Right forelimb (tissue), 1 donor: Measurements from ENCODE around the gene AHRR.
"Not testable (repeated sequence)": the region's sequence is repeated elsewhere in the genome, so short reads cannot be mapped to it uniquely, and the experiment has no call there.

Experiments used
- DNase-seq: peaks from one replicate; pipeline ENCODE4 v3.0.0-alpha.2; 2018

The AHRR gene

DNA sequence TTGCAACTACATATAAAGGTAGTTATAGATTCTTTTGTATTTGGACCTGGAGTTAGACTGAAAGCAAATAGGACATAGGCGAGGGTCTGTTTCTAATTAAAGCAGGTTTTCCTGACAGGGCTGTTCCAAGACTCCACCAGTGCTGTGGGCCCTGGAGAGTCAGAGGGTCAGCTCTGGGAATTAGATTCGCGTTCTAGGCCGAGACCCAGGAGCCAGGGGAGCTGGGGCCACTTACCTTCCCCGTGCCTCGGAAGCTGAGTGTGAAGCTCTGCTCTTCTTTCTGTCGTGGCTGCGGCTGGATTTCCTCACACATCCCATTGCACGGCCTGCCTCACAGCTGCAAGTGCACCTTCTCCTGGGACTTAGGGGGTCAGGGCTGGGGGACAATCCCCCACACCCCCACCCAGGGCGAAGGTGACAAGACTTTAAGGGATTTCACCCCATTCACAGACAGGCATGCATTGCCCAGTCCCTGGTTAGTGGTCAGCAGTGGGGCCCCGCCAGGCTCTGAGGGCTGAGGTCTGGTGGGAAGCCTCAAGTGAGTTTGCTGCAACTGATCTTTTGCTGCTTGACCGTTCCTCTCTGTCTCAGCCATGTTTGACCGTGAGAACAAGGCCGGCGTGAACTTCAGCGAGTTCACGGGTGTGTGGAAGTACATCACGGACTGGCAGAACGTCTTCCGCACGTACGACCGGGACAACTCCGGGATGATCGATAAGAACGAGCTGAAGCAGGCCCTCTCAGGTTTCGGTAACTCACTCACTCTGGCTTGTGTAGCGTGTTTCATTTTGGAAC is 15.3 kb upstream of the AHRR start:
- no peak for DNase-seq

- DNase-seq = no peak
Measured at GRCh38 chr5:307306-307705, 14.2 kb upstream of the AHRR start.

- DNase-seq = no peak
Measured at GRCh38 chr5:307794-308579, 13.5 kb upstream of the AHRR start.

- no peak for DNase-seq
Measured at GRCh38 chr5:308672-309271, 12.7 kb upstream of the AHRR start.

GRCh38 chr5:309831-310230 is 11.7 kb upstream of the AHRR start:
- not testable (repeated sequence) for DNase-seq

- no peak for DNase-seq
Measured at GRCh38 chr5:310516-310915, 11.0 kb upstream of the AHRR start.

GRCh38 chr5:310941-311434 is 10.5 kb upstream of the AHRR start:
- no peak for DNase-seq

DNA sequence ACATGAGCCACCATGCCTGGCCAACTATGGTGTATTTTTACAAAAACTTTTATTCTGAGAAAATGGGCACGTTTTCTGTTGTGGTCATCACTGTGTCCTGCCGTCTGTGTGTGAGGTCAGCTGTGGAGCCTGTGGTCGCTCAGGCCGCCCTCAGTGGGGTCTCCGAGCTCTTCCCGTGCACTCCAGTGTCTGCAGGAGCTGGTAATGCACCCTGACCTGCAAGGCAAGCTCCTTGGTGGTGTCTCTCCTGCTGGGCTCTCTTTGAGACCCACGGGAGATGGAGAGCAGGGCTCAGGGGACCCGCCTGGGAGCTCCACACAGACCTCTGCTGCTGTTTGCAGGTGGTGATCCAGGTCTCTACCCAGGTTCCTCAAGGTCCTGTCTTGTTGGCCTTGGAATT is 9.6 kb upstream of the AHRR start:
- DNase-seq = no peak

DNA sequence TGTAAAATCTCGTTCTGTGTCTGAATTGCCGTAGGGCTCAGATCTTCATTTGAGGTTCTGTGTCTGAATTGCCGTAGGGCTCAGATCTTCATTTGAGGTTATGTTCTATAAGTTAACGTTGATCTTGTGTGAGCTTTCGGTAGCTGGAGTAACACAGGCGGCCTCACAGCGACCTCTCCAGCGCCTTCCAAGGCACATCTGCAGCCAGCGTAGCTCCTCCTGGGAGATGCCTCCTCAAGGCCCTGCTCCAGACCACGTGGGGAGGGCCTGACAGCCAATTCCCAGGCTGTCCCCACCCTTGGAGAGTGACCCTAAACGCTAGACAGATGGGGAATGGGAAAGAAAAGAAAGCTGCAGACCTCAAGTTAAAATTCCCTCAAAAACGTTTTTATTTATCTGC is 8.7 kb upstream of the AHRR start:
- no peak for DNase-seq

GRCh38 chr5:313265-313664 is 8.2 kb upstream of the AHRR start:
- DNase-seq = no peak

DNA sequence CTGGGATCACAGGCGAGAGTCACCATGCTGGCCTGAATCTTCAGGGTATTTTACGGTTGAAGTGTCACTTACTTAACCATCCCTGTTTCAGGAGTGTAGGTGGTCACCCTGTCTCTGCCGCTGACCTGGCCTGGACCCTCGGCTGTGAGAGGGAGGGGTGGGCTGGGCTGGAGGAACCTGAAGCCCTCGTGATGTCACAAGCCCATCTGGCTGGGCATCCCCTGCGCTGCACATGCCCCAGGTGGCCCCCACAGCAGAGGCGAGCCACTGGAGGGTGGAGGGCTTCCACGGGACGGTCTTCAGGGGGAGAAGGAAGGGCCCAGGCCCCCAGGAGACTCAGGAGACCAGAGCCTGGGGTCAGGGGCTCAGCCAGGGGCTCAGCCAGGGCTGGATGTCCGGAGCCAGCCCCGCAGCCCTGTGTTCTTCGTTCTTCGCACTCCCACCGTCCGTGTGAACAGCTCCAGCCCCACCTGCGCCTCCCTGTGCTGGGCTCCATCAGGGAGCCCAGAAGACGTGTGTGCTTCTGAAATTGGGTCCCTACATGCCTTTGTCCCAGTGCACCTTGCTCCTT is 7.6 kb upstream of the AHRR start:
- DNase-seq = no peak

DNA sequence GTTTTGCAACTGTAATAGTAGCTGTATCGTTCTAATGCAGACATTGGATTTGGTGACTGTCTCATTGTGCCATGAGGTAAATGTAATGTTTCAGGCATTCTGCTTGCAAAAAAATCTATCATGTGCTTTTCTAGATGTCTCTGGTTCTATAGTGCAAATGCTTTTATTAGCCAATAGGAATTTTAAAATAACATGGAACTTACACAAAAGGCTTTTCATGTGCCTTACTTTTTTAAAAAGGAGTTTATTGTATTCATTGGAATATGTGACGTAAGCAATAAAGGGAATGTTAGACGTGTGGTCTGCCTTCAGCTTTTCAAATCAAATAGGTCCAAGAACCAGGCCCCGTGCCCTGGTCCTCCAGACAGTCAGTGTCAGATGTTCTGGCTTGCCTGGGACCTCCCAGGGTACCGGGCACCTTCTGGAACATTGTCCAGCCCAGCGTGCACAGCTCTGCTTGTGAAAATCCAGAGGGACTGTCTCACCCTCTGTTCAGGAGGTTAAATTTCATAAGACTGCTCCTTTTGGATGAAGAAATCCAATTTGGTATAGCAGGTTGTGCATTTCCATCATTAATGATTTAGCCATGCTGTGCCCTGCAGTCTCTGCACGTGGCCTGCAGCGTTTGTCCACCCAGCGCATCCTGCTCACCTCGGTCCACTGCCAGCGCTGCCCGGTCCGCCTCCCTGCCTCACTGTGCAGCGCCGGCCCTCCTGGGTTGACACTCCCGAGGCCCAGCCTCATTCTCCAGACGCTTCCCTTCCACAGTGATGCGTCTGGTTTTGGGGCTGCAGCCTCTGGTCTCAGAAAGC is 6.6 kb upstream of the AHRR start:
- no peak for DNase-seq

DNA sequence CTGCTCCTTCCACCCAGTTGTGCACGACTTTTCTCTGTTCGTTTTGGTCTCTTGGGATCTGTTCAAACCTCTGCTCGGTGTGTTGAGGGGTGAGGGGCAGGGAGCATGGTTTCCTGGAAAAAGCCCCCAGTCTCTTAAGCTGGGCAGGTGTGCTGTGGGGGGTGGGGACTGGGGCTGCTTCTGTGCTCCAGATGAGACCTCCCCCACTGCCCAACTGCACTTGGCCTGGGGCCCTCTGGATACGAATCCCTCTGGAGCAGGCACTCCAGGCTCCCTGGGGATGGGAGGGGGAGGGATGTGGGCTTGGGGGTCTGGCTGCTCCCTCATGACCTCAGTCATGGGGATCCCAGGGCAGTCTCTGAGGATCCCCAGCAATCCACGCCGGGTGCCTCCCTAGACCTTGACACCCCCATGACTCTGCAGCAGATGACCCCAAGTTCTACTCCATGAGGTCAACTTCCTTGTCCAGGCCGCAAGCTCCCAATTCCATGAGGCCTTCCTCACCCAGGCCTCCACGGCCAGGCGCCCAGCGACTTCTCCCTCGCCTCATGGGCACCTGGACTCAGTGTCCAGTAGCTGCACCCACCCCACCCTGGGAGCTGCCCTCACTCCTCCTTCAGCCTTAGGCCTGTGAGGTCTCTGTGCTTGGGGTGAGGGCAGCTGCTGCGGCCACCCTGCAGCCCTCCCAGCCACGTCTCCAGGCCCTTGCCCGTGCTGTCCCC is 5.9 kb upstream of the AHRR start:
- no peak for DNase-seq

DNA sequence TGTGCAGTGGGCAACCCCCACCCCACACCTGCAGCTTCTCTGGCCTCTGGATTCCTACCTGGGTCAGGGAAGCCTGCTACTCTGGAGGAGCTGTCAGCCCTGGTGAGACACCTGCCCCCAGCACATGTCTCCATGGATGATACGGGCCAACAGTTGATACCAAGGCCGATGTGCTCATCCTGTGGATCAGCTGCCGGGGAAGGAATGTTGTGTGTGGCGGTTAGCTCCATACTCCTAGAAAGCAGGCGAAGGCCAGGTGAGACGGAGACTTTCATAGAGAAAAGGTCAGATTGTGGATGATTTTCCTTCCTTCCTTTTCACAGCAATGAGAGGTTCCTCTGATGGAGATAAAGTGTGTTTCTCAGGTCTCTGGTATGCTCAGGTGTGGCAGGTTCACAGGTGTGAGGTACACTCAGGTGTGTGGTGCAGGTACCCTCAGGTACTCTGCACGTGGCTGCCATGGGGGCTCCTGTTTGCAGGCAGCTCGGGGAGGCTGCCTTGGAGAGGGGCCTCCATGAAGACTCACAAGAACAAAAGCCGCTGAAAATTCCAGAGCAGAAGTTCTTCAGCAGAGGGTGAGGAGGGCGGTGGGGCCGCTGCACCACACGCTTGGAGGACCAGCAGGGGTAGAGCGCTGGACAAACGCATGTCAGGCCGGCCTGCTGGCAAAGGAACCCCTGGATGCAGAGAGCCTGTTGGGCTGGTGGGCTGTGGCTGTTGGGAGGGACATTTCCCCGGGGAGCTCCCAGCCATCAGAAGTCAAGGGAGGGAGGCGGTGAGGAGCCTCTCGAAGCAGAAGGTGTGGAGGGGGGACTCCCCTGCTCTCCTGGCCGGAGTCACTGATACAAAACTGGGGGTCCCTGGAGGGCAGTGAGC is 5.1 kb upstream of the AHRR start:
- no peak for DNase-seq

DNA sequence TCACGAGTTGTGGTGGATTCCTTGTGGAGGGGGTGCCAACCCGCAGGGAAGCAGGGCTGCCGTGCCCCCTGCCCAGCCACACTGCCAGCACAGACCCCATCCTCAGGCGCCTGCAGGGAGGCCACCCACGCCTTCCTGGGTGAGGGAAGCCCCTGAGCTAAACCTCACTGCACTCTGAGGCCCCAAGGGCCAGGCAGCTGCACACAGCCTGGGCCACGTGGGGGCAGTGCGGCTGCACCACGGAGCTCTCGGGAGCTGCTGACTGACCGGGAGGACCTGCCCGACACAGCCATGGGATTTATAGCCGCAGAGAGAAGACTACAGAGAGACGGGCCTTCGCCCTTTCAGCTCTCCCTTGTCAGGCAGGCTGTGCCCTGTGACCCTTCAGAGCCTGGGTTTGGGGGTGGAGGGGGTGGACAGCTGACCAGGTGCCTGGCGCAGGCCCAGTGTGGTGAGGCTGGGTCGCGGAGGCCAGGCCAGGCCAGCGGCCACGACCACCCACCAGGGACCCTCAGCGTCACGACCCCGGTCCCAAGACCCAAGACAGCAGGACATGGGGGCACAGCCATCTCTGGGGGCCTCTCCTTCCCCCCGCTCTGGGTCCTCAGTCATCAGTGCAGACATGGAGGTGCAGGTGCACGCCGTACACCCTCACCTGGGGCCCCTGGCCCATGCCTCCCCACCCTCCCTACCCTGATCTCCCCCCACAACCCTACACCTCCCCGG is 4.3 kb upstream of the AHRR start:
- DNase-seq = peak; percentile 65

GRCh38 chr5:318341-318897 is 3.1 kb upstream of the AHRR start:
- DNase-seq = no peak

GRCh38 chr5:318931-319601 is 2.4 kb upstream of the AHRR start:
- DNase-seq = no peak

DNA sequence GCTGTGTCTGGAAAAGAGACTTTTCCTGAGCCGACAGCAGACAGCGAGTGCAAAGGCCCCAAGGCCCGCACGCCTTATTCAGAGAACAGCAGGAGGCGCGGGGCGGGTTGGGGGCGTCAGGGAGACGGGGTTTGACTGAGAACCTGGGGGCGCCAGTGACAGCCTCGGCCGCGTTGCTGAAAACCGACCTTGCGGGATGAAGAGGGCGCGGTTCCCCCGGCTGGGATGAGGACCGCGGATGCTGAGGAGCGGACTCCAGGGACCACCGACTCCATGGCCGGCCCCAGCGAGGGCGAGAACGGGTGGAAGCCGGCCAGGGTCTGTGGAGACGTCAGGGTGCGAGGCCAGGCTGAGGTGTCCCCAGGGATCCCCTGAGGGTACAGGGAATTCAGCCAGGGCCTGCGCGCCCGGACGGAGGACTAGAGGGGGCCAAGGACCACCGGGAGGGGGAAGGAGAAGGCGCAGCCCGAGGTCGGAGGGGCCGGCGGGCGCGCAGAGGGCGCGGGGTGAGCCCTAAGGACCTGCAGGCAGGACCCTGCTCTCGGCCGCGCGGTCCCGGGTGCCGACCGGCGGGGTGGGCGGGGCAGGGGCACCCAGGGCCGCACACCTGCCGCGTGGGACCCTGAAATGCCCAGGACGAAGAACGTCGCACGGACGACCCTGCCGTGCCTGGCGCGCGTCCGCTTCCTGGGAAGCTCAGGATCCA is 837 bp upstream of the AHRR start:
- DNase-seq = no peak
